CD4-positive, alpha-beta T cell treated with Interleukin-6 at 100 ng/mL for 8 hours (primary cell): Measurements from ENCODE around the gene IGFBP5.

Experiments
- DNase-seq: peaks from one replicate; pipeline ENCODE4 v3.0.0-alpha.2; 2020; ENCODE audit warnings: mixed read lengths, low spot score

Gene IGFBP5

GRCh38 chr2:216637472-216637871, 57.9 kb downstream of the IGFBP5 start:
- DNase-seq = no peak

GRCh38 chr2:216636551-216637450, 58.5 kb downstream of the IGFBP5 start:
- DNase-seq = no peak

- no peak for DNase-seq
Measured at GRCh38 chr2:216635701-216636550, 59.4 kb downstream of the IGFBP5 start.

- DNase-seq = no peak
Measured at GRCh38 chr2:216635171-216635570, 60.2 kb downstream of the IGFBP5 start.

- DNase-seq = no peak
Measured at GRCh38 chr2:216634370-216635148, 60.8 kb downstream of the IGFBP5 start.

GRCh38 chr2:216633616-216634369, 61.6 kb downstream of the IGFBP5 start:
- DNase-seq = no peak

GRCh38 chr2:216632952-216633615, 62.3 kb downstream of the IGFBP5 start, which contains the start of gene IGFBP2:
Gene IGFBP2, plus strand, starts transcription at chr2:216633420. Its CDS starts 104 bp downstream, at chr2:216633524.
- DNase-seq = no peak

GRCh38 chr2:216632346-216632951, 62.9 kb downstream of the IGFBP5 start:
- no peak for DNase-seq

GRCh38 chr2:216629784-216630183, 65.6 kb downstream of the IGFBP5 start:
- DNase-seq = no peak

- DNase-seq = no peak
Measured at GRCh38 chr2:216626875-216627245, 68.5 kb downstream of the IGFBP5 start.

- no peak for DNase-seq
Measured at GRCh38 chr2:216626168-216626874, 69.0 kb downstream of the IGFBP5 start.

- DNase-seq = no peak
Measured at GRCh38 chr2:216624251-216624650, 71.1 kb downstream of the IGFBP5 start.

GRCh38 chr2:216622526-216622925, 72.8 kb downstream of the IGFBP5 start:
- no peak for DNase-seq
